GM12878 (cell line): ENCODE data around the gene LHFPL3. TPM values are rescaled to one million over a fixed set of nuclear protein-coding genes. Genes with fewer than 3 reads are reported as not detected.

Source experiments
- ATAC-seq: fragments of 200-7000 bp; cut with Tn5 transposase; 3 replicates; pipeline ENCODE4 v1.9.1; 2020; ENCODE audit warnings: mild to moderate bottlenecking, moderate library complexity
- BruUV-seq: library from RNA; stranded (reverse); fragments of 400-500 nt; replicated peaks from 2 replicates; lab custom pipeline; 2021; lab: Mats Ljungman, UMichigan
- CTCF ChIA-PET: fragments of 300-600 bp; sonication (Branson Sonifier 250); formaldehyde crosslinking; extraction: SDS; loops from one replicate; lab custom pipeline; 2021; ENCODE audit warnings: inconsistent platforms; lab: Yijun Ruan, JAX
- POLR2A ChIA-PET: fragments of 350-600 bp; formaldehyde crosslinking; extraction: SDS; loops from one replicate; lab custom pipeline; 2021; ENCODE audit warnings: inconsistent platforms; lab: Charles Lee
- RAD21 ChIA-PET: fragments of 300-600 bp; sonication (Branson Sonifier 250); formaldehyde crosslinking; loops from one replicate; lab custom pipeline; 2023; ENCODE audit warnings: antibody characterized with exemption; ENCODE audit not compliant: unreplicated experiment; lab: Charles Lee
- SMC1A ChIA-PET: fragments of 300-600 bp; sonication (Branson Sonifier 250); formaldehyde crosslinking; loops from one replicate; lab custom pipeline; 2023; ENCODE audit not compliant: unreplicated experiment, uncharacterized antibody; lab: Charles Lee
- DNase-seq: peaks from one replicate; pipeline ENCODE4 v3.0.0-alpha.2; 2011; ENCODE audit warnings: low read depth, low spot score
- FAIRE-seq: peaks from 3 replicates; lab custom pipeline; 2011; peaks lifted over from hg19 to GRCh38; lab: Jason Lieb, UNC
- H2AFZ ChIP-seq: 2 replicates; pipeline ENCODE4 v1.6.0; 2011; ENCODE audit warnings: low read depth, low read length, control low read depth; ENCODE audit not compliant: control insufficient read depth
- H3K27ac ChIP-seq: 2 replicates; pipeline ENCODE4 v1.5.1; 2011; ENCODE audit warnings: control low read depth; ENCODE audit not compliant: control insufficient read depth, insufficient read depth
- H3K27me3 ChIP-seq, 2 experiments: replicated peaks in 1 of 2; 2 replicates each; pipeline versions ENCODE4 v1.6.0 to v1.6.1; 2011; ENCODE audit warnings: low read length in 1 of 2; ENCODE audit not compliant: control insufficient read depth in 2 of 2, insufficient read depth in 2 of 2
- H3K36me3 ChIP-seq, 2 experiments: 2 replicates each; pipeline ENCODE4 v1.5.1; 2011; ENCODE audit warnings: low read length in 1 of 2; ENCODE audit not compliant: control insufficient read depth in 2 of 2, insufficient read depth in 2 of 2
- H3K4me1 ChIP-seq: 2 replicates; pipeline ENCODE4 v1.6.1; 2011; ENCODE audit warnings: mild to moderate bottlenecking, low read length, moderate library complexity, mixed read lengths; ENCODE audit not compliant: control insufficient read depth, insufficient read depth
- H3K4me2 ChIP-seq: 2 replicates; pipeline ENCODE4 v1.6.0; 2011; ENCODE audit warnings: control low read depth; ENCODE audit not compliant: control insufficient read depth, insufficient read depth
- H3K4me3 ChIP-seq: fragments of 200-600 bp; sonication (generic); 2 replicates; pipeline ENCODE4 v1.5.1; 2016
- H3K79me2 ChIP-seq: 2 replicates; pipeline ENCODE4 v1.6.0; 2011; ENCODE audit warnings: low read length; ENCODE audit not compliant: control insufficient read depth, insufficient read depth
- H3K9ac ChIP-seq: 2 replicates; pipeline ENCODE4 v1.8.0; 2011; ENCODE audit warnings: low read length, control low read depth, mixed read lengths; ENCODE audit not compliant: control insufficient read depth, insufficient read depth
- H3K9me3 ChIP-seq: replicated peaks from 3 replicates; pipeline ENCODE4 v1.5.1; 2011; ENCODE audit warnings: mild to moderate bottlenecking, low read length; ENCODE audit not compliant: control insufficient read depth, insufficient read depth
- H4K20me1 ChIP-seq: 2 replicates; pipeline ENCODE4 v1.6.0; 2011; ENCODE audit not compliant: control insufficient read depth, insufficient read depth
- ASH2L ChIP-seq: fragments of 300-600, 200-600 bp; sonication (generic); IDR thresholded peaks from 2 replicates; pipeline ENCODE4 v1.6.1; 2017; ENCODE audit warnings: low read depth, mild to moderate bottlenecking, borderline replicate concordance
- ATF7 ChIP-seq: fragments of 450-650 bp; IDR thresholded peaks from 2 replicates; pipeline ENCODE4 v1.6.1; 2016; ENCODE audit warnings: low read depth, mild to moderate bottlenecking
- EED ChIP-seq: sonication (generic); IDR thresholded peaks from 2 replicates; pipeline ENCODE4 v1.6.1; 2016; ENCODE audit warnings: antibody characterized with exemption, low read depth
- ELK1 ChIP-seq: IDR thresholded peaks from 2 replicates; pipeline ENCODE4 v1.6.1; 2012; ENCODE audit warnings: low read depth, low read length, improper control_type of control experiment
- ETV6 ChIP-seq, 2 experiments: fragments of 450-650 bp in 1 of 2; IDR thresholded peaks in 1 of 2; conservative IDR thresholded peaks in 1 of 2; 2 replicates each; pipeline ENCODE4 v1.6.1; 2014; ENCODE audit warnings: antibody characterized with exemption in 1 of 2, borderline replicate concordance in 1 of 2, low read depth in 1 of 2, mild to moderate bottlenecking in 1 of 2, moderate library complexity in 1 of 2
- FOS ChIP-seq: IDR thresholded peaks from 3 replicates; pipeline ENCODE4 v1.6.1; 2011; ENCODE audit warnings: borderline replicate concordance; ENCODE audit not compliant: insufficient read length; ENCODE audit errors: extremely low read depth
- GABPA ChIP-seq: IDR thresholded peaks from 2 replicates; pipeline ENCODE4 v1.6.1; 2014; ENCODE audit warnings: antibody characterized with exemption, low read depth, mild to moderate bottlenecking, inconsistent platforms
- HDAC2 ChIP-seq: fragments of 200-600 bp; sonication (generic); IDR thresholded peaks from 2 replicates; pipeline ENCODE4 v1.6.1; 2017
- MEF2B ChIP-seq: fragments of 450-650 bp; IDR thresholded peaks from 2 replicates; pipeline ENCODE4 v1.6.1; 2018; ENCODE audit warnings: mild to moderate bottlenecking, moderate library complexity; ENCODE audit not compliant: partially characterized antibody, poor library complexity, severe bottlenecking
- NRF1 ChIP-seq: conservative IDR thresholded peaks from 2 replicates; pipeline ENCODE4 v1.6.1; 2011; ENCODE audit warnings: mild to moderate bottlenecking, low read depth, low read length, improper control_type of control experiment
- POLR2AphosphoS5 ChIP-seq: IDR thresholded peaks from 2 replicates; pipeline ENCODE4 v1.6.1; 2011; ENCODE audit warnings: mild to moderate bottlenecking, low read length, inconsistent platforms
- whole genome bisulfite sequencing: methylation state at CpG from one replicate; pipeline ENCODE4 v1.1.6; 2016; ENCODE audit warnings: low lambda C conversion rate; ENCODE audit not compliant: insufficient replicate concordance, insufficient coverage; ENCODE audit errors: missing lambda C conversion rate; 5-methylcytosine and 5-hydroxymethylcytosine counted together
- in situ Hi-C: fragments of 300-500 bp; cut with MboI; formaldehyde crosslinking; loops from 9 replicates; pipeline ENCODE4 v1.14.3; 2018; ENCODE audit warnings: mixed read lengths
- intact Hi-C: fragments of 100-400 bp; cut with micrococcal nuclease; formaldehyde crosslinking; loops from one replicate; pipeline ENCODE4 v1.14.2; 2022; ENCODE audit not compliant: unreplicated experiment
- polyA plus RNA-seq, 11 experiments: library from polyadenylated mRNA; depleted of rRNA in 4 of 11; unstranded in 6 of 11; stranded (reverse) in 5 of 11; fragments of >200 nt; fragmentation: Nextera tagmentation in 4 of 11; fragmentation: Illumina TruSeq in 1 of 11; extraction: Ambion mirVana in 4 of 11; extraction: Trizol in 1 of 11; gene quantifications; 1 replicate in 1 of 11; 2 replicates in 10 of 11; pipeline versions ENCODE4 v1.2.1 to v1.2.3, GENCODE V29; 2011 to 2016; ENCODE audit warnings: inconsistent platforms in 2 of 11, missing spikeins in 2 of 11, low read depth in 1 of 11
- total RNA-seq, 4 experiments: library from RNA; depleted of rRNA in 3 of 4; stranded (reverse); fragments of >200 nt in 3 of 4; fragmentation: Illumina TruSeq in 1 of 4; extraction: Trizol in 1 of 4; gene quantifications; 2 replicates each; pipeline versions ENCODE4 v1.2.1 to v1.2.3, GENCODE V29; 2013 to 2021
- TF ChIP-seq, protein P1 (sequence below): IDR thresholded peaks from 2 replicates; pipeline ENCODE4 v1.6.1; 2011; ENCODE audit warnings: low read depth, mild to moderate bottlenecking, low read length, moderate library complexity, borderline replicate concordance; ENCODE audit errors: extremely low read depth
- TF ChIP-seq, protein P2 (sequence below): fragments of 450-650 bp; IDR thresholded peaks from 2 replicates; pipeline ENCODE4 v1.6.1; 2017; ENCODE audit warnings: antibody characterized with exemption, mild to moderate bottlenecking, moderate library complexity
- TF ChIP-seq, protein P3 (sequence below): fragments of 450-650 bp; IDR thresholded peaks from 2 replicates; pipeline ENCODE4 v1.6.1; 2017; ENCODE audit warnings: low read depth, mild to moderate bottlenecking, moderate library complexity

LHFPL3 gene
- total and polyA plus RNA-seq, 10 of the 15 experiments (the other 5 are each of a cell fraction or from before 2014, with no cell fraction given) = 0.09 TPM; not detected in 9

- FAIRE-seq = no peak
- BruUV-seq = no TSS peak
Measured at GRCh38 chr7:104388222-104388621, 59.8 kb downstream of the LHFPL3 start.

DNA sequence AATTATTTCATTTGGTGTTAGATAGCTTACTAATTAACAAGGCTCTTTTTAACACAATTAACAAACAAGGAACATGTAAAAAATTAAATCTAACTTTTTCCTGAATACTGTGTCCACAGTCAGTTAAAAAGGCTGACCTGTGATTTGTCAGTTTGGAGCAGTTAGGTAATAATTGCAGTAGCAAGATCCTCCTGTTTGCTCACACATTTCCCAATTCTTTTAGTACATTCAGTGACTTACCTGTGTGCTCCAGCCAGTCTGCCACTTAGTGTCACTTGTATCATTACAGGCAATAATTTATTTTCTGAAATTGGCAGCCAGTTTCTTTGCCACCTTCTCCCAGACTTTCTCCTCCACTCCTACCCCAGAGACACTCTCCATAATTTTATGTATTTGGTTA, 66.8 kb downstream of the LHFPL3 start:
- H4K20me1 ChIP-seq = no peaks in the 10 kb centered on the region
- H3K9me3 ChIP-seq = no peaks in the 10 kb centered on the region
- ChIA-PET SMC1A (no interaction called here), POLR2A (no interaction called here)
- H3K4me3 ChIP-seq = no peak overlapping the region
- no peaks in the 10 kb centered on the region for H3K4me1 ChIP-seq
- no peak for TF ChIP-seq ATF7
- TF ChIP-seq ETV6 (conservative IDR thresholded peaks at IDR 0.05 in 1 of 2, IDR thresholded peaks at IDR 0.05 in 1 of 2; ENCODE audit: borderline replicate concordance in 1 of 2, low read depth in 1 of 2) = no peak
- TF ChIP-seq POLR2AphosphoS5 = no peak
- no peak for TF ChIP-seq ELK1
- TF ChIP-seq, protein P1, sequence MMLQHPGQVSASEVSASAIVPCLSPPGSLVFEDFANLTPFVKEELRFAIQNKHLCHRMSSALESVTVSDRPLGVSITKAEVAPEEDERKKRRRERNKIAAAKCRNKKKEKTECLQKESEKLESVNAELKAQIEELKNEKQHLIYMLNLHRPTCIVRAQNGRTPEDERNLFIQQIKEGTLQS = no peak
- TF ChIP-seq, protein P2, sequence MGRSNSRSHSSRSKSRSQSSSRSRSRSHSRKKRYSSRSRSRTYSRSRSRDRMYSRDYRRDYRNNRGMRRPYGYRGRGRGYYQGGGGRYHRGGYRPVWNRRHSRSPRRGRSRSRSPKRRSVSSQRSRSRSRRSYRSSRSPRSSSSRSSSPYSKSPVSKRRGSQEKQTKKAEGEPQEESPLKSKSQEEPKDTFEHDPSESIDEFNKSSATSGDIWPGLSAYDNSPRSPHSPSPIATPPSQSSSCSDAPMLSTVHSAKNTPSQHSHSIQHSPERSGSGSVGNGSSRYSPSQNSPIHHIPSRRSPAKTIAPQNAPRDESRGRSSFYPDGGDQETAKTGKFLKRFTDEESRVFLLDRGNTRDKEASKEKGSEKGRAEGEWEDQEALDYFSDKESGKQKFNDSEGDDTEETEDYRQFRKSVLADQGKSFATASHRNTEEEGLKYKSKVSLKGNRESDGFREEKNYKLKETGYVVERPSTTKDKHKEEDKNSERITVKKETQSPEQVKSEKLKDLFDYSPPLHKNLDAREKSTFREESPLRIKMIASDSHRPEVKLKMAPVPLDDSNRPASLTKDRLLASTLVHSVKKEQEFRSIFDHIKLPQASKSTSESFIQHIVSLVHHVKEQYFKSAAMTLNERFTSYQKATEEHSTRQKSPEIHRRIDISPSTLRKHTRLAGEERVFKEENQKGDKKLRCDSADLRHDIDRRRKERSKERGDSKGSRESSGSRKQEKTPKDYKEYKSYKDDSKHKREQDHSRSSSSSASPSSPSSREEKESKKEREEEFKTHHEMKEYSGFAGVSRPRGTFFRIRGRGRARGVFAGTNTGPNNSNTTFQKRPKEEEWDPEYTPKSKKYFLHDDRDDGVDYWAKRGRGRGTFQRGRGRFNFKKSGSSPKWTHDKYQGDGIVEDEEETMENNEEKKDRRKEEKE = no peak
- TF ChIP-seq EED = no peak
- TF ChIP-seq, all 136 proteins: peak for 0
- ChIA-PET CTCF (no interaction called here), RAD21 (no interaction called here)
- no peak overlapping the region for H2AFZ ChIP-seq
- no TSS peak for BruUV-seq
- no peaks in the 10 kb centered on the region for H3K36me3 ChIP-seq
- H3K27me3 ChIP-seq = no peaks in the 10 kb centered on the region; a peak in 1 of 4 replicates
- no peak overlapping the region for H3K27ac ChIP-seq
- no peak overlapping the region for H3K4me2 ChIP-seq
- intact Hi-C loops = no loop called here
- FAIRE-seq (no peak), ATAC-seq (no peak), DNase-seq (no peak)
- in situ Hi-C loops = no loop called here
- H3K9ac ChIP-seq = no peak overlapping the region
- H3K79me2 ChIP-seq = no peaks in the 10 kb centered on the region

More at GRCh38 chr7:104388222-104388621, 59.8 kb downstream of the LHFPL3 start:
- Histone ChIP-seq H3K4me3 (no peak overlapping the region), H3K27ac (no peak overlapping the region), H3K4me1 (no peaks in the 10 kb centered on the region), H3K4me2 (no peak overlapping the region), H3K9ac (no peak overlapping the region), H3K9me3 (no peaks in the 10 kb centered on the region), H3K79me2 (no peaks in the 10 kb centered on the region), H3K27me3 (no peaks in the 10 kb centered on the region), H4K20me1 (no peaks in the 10 kb centered on the region), H3K36me3 (no peaks in the 10 kb centered on the region)
- in situ Hi-C loops = no loop called here
- DNase-seq (no peak), ATAC-seq (no peak)
- ChIA-PET CTCF (no interaction called here), RAD21 (no interaction called here), POLR2A (no interaction called here), SMC1A (no interaction called here)
- WGBS = 16% methylated on average over 3 of the region's 3 CpGs
- TF ChIP-seq NRF1 = no peak
- TF ChIP-seq FOS = no peak
- no peak for TF ChIP-seq HDAC2
- no peak for TF ChIP-seq ASH2L
- no peak for TF ChIP-seq GABPA
- TF ChIP-seq MEF2B = no peak
- TF ChIP-seq, protein P3, sequence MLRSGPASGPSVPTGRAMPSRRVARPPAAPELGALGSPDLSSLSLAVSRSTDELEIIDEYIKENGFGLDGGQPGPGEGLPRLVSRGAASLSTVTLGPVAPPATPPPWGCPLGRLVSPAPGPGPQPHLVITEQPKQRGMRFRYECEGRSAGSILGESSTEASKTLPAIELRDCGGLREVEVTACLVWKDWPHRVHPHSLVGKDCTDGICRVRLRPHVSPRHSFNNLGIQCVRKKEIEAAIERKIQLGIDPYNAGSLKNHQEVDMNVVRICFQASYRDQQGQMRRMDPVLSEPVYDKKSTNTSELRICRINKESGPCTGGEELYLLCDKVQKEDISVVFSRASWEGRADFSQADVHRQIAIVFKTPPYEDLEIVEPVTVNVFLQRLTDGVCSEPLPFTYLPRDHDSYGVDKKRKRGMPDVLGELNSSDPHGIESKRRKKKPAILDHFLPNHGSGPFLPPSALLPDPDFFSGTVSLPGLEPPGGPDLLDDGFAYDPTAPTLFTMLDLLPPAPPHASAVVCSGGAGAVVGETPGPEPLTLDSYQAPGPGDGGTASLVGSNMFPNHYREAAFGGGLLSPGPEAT = no peak
- TF ChIP-seq, all 136 proteins: peak for 0
- no peak overlapping the region for H2AFZ ChIP-seq
- intact Hi-C loops = loop anchor here (10.0 kb wide), 1 partner anchor 143 kb away; no protein-coding TSS in a partner anchor
